Measurements from ENCODE around the gene BRD2. TPM values are rescaled to one million over a fixed set of nuclear protein-coding genes. Genes with fewer than 3 reads are reported as not detected.

BRD2 gene
- total and polyA plus RNA-seq, 11 donors, result 56.8 to 107 (median 73.1) TPM

GRCh38 chr6:32963866-32964265, 4.5 kb upstream of the BRD2 start:
- 55 to 67% (median 64%) methylated on average over 1 of the region's 1 CpG for WGBS, 4 donors
- intact Hi-C loops (cut with DNase I), result no loop called here
- H3K4me3 ChIP-seq, result no peak overlapping the region
- H3K27me3 ChIP-seq, result no peaks in the 10 kb centered on the region
- no peaks in the 10 kb centered on the region for H3K9me3 ChIP-seq
- TF ChIP-seq POLR2A (IDR thresholded peaks at IDR 0.05) (no peak), CTCF (IDR thresholded peaks at IDR 0.05) (no peak)
- H3K36me3 ChIP-seq, result no peaks in the 10 kb centered on the region
- H3K4me1 ChIP-seq, result peaks cover 0 to 60% (median 16%) of the 10 kb centered on the region in 12 donors
- DNase-seq, result no peak
- no peak for ATAC-seq
- peak overlapping the region in 1 of 12 donors; percentile 50 for H3K27ac ChIP-seq

GRCh38 chr6:32964776-32965175, 3.6 kb upstream of the BRD2 start:
- Histone ChIP-seq H3K4me1 (peaks cover 0 to 60% (median 16%) of the 10 kb centered on the region in 12 donors), H3K36me3 (no peaks in the 10 kb centered on the region), H3K4me3 (no peak overlapping the region), H3K27me3 (no peaks in the 10 kb centered on the region), H3K27ac (peak overlapping the region in 1 of 12 donors; percentile 99), H3K9me3 (no peaks in the 10 kb centered on the region)
- DNase-seq (no peak), ATAC-seq (no peak)
- WGBS, 4 donors, result 89 to 95% (median 91%) methylated on average over 5 of the region's 5 CpGs
- TF ChIP-seq CTCF (IDR thresholded peaks at IDR 0.05) (no peak), POLR2A (IDR thresholded peaks at IDR 0.05) (no peak)
- intact Hi-C loops (cut with DNase I), result loop anchor here in 3 of 10 donors (1.0 to 5.0 kb wide), 3 partner anchors 28 to 122 kb away; partner anchors contain the start of gene PSMB8 (in 1 of the 3)

DNA sequence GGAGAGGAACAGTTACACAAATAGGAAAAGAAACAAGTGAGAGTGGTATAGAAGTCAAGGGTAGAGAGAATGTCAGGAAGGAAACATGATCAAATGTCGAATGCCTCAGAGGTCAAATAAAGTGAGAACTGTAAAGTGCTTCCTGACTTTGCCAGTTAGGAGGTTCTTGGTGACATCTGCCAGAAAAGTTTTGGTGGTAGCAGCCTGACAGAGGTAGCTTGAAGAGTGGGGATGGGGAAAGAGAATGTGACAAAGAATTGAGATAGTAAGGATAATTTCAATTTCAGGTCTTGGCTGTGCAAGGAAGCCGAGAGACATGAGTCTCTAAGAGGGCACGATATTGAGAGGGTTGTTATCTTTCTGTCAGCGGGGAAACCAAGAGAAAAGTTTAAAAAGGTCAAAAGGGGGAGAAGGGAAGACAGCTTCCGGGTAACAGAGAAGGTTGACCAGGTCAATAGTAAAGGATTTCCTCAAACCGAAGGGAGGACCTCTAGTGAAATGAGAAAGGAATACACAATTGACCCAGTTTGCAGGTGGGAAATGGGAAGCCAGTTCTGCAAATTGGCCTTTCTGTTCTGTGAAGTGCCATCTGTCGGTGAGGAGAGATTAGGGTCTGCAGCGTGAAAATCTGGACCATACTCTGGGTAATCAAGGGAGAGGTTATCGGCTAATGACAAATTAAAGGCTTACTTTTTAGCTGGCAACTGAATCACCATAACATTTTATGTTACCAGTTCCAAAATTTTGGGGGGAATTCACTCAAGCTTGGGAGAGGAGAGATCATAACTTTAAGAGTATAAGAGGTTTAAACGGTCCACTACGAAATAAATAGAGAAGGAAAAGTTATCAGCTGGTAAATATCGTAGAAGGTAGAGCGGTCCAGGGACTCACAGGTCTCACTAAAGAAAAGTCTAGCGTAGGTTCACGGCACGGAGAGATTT, 973 bp upstream of the BRD2 start:
- ATAC-seq (no peak), DNase-seq (no peak)
- 3 to 4% (median 4%) methylated on average over 16 of the region's 16 CpGs for WGBS, 4 donors
- peaks cover 0 to 50% (median 16%) of the 10 kb centered on the region in 12 donors for H3K4me1 ChIP-seq
- peak overlapping the region; percentile 97 to 100 (median 100) for H3K27ac ChIP-seq
- intact Hi-C loops (cut with DNase I), result loop anchor here in 3 of 10 donors (1.0 to 5.0 kb wide), 4 partner anchors 14 to 125 kb away; partner anchors contain the start of genes HLA-DMA (in 3 of the 3) and PSMB8 (in 1 of the 3)
- H3K9me3 ChIP-seq, result no peaks in the 10 kb centered on the region
- peak overlapping the region; percentile 63 to 100 (median 80) for H3K4me3 ChIP-seq
- peaks cover 0 to 3% (median 2%) of the 10 kb centered on the region in 9 donors for H3K36me3 ChIP-seq
- peak; percentile 15 to 77 (median 49) for TF ChIP-seq CTCF (IDR thresholded peaks at IDR 0.05)
- TF ChIP-seq POLR2A (IDR thresholded peaks at IDR 0.05), result no peak
- no peaks in the 10 kb centered on the region for H3K27me3 ChIP-seq

Measured in heart left ventricle (tissue), 16 donors.